GM19351 (cell line): ENCODE data around the gene TIMM13.
"Not testable (repeated sequence)": the region's sequence is repeated elsewhere in the genome, so short reads cannot be mapped to it uniquely, and the experiment has no call there.

Experiments used
- ATAC-seq: cut with Tn5 transposase; IDR thresholded peaks from one replicate; pipeline ENCODE4 v1.9.1; 2021; ENCODE audit warnings: mild to moderate bottlenecking, moderate library complexity; ENCODE audit not compliant: unreplicated experiment

Gene TIMM13

DNA sequence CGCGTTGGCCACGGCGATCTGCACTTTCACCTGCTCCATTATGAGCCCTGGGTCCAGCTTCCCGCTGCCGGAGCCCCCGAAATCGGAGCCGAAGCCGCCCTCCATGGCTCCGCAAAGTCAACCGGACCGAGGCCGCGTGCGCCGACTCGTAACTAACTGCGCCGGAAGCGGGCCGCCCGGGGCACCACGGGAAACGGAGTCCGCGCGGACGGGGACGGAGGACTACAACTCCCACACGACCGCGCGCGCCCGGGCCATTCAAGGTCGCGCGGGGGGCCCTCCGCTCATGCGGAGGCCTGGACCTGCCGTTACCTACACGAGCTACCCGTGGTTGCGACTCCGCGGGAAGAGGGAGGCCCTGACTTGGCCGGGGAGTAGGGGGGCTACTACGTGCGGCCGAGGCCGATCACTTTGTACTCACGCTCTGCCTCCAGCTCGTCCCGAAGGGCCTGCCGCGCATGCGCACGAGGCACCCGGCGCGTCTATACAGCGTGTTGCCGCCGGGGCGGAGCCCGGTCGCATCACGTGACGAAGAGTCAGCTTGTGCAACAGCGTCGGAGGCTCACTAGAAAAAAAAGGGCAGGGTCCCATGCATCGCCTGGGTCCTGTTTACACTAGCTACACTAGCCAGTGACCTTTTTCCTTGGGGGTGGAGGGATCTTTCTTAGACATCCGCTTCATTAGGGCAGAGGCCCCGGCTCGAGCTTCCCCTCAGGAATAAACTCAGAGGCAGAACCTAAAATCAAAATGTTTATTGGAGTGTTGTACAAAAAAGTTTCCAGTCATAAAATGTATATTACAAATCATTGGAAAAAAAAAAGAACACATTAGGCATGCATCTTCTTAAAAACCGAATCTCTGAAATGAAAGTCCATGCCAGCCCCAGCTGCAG lies at the start of gene TIMM13:
Gene TIMM13, minus strand, starts transcription at position 158 of the 892 bp plus-strand sequence. Its CDS starts 53 bp downstream, at position 105.
- ATAC-seq = peak; percentile 85

DNA sequence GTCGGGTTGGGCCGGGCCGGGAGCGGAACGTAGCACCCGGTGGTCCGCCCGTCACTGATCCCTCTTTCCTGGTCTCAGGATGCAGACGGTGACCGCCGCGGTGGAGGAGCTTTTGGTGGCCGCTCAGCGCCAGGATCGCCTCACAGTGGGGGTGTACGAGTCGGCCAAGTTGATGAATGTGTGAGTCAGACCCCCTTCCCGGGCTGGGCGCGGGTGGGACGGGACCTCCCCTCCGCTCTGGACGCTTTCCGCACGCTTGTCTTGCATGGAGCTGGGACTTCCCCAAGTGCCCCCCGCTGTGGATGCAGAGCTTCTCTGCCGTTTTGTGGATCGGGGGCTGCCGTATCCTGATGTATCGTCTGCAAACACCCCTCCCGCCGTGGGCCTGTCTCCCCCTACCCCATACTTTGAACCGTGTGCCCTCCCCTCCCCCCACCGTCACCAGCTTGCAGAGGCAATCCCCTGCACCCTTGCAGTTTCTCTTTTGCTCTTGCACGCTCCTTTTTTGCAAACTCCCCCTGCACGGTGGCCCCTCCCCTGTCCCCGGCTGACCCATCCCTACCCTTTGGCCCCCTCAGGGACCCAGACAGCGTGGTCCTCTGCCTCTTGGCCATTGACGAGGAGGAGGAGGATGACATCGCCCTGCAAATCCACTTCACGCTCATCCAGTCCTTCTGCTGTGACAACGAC lies 49.2 kb upstream of the TIMM13 start:
- ATAC-seq = no peak

DNA sequence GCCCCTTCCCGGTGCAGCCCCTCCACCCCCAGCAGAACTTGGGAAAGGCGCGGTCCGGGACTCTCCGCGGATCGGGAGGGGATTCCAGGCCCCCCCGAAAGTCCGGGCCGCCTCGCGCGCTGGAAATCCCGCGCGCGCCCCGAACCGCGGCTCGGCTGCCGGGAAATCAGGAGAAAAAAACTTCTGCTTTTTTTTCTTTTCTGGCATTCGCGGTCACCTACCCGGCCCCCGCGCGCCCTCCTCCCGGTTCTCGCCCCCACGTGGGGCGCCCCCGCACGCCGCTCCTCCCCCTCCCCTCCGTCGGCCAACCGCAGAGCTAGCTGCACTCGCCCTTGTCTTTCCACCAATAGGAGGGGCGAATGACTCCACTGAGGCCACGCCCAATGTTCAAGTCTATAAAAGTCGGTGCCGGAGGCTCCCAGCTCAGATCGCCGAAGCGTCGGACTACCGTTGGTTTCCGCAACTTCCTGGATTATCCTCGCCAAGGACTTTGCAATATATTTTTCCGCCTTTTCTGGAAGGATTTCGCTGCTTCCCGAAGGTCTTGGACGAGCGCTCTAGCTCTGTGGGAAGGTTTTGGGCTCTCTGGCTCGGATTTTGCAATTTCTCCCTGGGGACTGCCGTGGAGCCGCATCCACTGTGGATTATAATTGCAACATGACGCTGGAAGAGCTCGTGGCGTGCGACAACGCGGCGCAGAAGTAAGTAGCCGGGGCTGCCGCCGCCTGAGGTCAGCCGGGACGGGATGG lies 48.5 kb upstream of the TIMM13 start, which contains the start of gene GADD45B:
Gene GADD45B, plus strand, starts transcription at position 426 of the 749 bp plus-strand sequence. Its CDS starts 232 bp downstream, at position 658.
- peak; percentile 49 for ATAC-seq

DNA sequence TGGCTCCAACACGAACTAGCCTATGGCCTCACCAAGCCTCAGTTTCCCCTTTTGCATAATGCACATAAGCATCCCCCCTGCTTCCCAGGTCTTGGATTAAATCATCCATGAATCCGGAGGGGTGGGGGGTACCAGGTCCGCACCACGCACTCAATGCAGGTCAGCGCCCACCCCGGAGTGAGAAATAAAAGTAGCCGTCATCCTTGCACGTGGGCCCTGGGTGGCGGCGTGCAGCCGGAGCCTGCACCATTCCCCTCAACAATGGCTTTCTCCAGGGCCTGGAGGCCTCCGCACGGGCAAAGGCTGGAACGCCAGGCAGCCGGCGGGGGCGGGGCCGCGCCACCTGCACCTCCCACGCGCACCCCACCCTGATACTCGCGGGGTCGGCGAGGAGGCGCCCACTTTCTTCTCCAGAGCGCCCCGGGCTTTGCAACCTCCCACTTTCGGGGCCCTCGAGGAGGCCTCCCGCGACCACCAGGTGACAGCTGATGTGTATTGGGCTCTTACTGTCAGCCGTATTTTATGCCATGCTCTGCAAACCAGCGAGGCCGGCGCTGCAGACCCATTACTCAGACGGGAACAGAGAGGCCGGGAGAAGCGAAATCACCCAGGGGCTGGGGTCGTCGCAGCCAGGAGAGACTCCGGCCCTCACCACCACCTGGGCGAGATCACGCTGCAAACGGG lies 47.8 kb upstream of the TIMM13 start:
- no peak for ATAC-seq

DNA sequence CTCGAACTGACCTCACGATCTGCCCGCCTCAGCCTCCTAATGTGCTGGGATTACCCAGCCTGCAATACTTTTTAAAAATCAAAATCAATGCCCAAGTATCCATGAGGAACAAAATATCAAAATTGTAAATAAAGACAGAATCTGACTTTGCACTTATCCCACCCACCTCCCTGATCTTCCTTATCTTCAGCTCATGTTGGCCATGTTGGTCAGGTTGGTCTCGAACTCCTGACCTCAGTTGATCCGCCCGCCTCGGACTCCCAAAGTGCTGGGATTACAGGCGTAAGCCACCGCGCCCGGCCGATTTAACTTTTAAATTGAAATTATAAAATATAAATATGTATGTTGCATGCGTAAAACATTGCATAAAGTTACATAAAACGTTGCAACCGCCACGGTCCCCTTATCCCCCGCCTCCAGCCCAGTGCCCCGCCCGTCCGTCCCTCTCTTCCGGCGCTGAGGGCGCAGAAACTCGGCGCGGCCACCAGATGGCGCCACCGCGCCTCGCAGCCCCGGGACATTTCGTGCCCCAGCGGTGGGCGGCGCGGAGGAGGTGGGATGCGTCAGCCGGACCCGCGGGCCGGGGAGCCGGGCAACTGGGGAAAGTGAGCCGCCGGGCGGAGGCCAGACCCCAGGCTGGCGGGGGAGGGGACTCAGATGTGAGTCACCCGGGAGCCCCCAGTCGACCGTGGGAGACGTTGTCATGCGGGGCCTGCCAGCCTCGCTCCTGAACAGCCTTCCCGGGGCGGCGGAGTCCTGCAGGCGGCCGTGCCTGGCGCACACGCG lies 47.0 kb upstream of the TIMM13 start:
- ATAC-seq = peak; percentile 25

- not testable (repeated sequence) for ATAC-seq
Observed at GRCh38 chr19:2469915-2470200, 42.5 kb upstream of the TIMM13 start.

DNA sequence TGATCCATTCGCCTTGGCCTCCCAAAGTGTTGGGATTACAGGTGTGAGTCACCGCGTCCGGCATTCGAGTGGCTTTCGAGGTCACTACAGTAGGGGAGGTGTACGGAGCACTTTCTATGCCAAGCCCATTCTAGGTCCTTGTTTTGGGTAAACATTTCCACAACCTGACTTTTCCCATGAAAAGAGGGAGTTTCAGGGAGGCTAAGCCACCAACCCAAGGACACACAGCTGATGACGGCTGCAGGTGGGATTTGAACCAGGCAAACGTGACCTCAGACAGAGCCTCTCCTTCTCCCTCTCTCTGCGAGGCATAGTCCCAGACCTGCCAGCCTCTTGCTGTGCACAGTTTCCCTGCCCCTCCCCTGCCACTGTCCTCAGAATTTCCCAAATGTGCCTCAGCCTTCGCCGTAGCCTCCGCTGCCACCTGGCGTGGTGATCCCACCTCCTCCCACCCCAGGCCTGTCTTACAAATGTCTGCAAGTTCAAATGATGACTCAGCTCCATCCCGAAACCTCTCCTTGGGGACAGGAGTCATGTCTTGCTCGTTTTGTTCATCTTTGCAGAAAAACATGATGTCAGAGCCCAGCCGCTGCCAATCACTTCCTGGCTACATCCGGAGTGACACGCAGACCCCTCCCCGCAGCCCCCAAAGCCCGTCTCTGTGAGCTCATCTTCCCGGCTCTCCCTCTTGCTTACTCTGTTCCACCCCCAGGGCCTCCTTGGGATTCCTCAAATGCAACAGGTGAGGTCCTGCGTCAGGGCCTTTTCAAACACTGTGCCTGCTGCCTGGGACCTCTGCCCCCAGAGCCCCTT lies 41.9 kb upstream of the TIMM13 start:
- ATAC-seq = no peak

- ATAC-seq = no peak
Observed at GRCh38 chr19:2468596-2468995, 41.2 kb upstream of the TIMM13 start.

GRCh38 chr19:2464389-2464788 lies 37.0 kb upstream of the TIMM13 start:
- ATAC-seq = no peak

DNA sequence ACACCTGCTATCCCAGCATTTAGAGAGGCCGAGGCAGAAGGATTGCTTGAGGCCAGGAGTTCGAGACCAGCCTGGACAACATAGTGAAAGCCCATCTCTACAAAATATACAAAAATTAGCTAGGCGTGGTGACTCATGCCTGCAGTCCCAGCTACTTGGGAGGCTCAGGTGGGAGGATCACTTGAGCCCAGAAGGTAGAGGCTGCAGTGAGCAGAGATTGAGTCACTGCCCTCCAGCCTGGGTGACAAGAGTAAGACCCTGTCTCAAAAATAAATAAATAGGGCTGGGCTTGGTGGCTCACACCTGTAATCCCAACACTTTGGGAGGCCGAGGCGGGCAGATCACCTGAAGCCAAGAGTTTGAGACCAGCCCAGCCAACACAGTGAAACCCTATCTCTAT lies 36.3 kb upstream of the TIMM13 start:
- not testable (repeated sequence) for ATAC-seq

GRCh38 chr19:2462635-2463421 lies 35.4 kb upstream of the TIMM13 start:
- no peak for ATAC-seq

- no peak for ATAC-seq
Observed at GRCh38 chr19:2461751-2462634, 34.6 kb upstream of the TIMM13 start.

GRCh38 chr19:2460245-2460644 lies 32.9 kb upstream of the TIMM13 start:
- no peak for ATAC-seq

- ATAC-seq = not testable (repeated sequence)
Observed at GRCh38 chr19:2458776-2459175, 31.4 kb upstream of the TIMM13 start.

GRCh38 chr19:2458054-2458453 lies 30.7 kb upstream of the TIMM13 start:
- no peak for ATAC-seq

- ATAC-seq = no peak
Observed at GRCh38 chr19:2457394-2458037, 30.1 kb upstream of the TIMM13 start.
